HG02852 (cell line): ENCODE measurements around the gene ABCB8.
A peak's percentile ranks its signal among the peaks of the same experiment; 100 is the strongest.
"Not testable (repeated sequence)": the region's sequence is repeated elsewhere in the genome, so short reads cannot be mapped to it uniquely, and the experiment has no call there.

Source experiments
- ATAC-seq: cut with Tn5 transposase; IDR thresholded peaks from one replicate; pipeline ENCODE4 v1.9.1; 2021; ENCODE audit warnings: mild to moderate bottlenecking, moderate library complexity; ENCODE audit not compliant: unreplicated experiment

Gene ABCB8

DNA sequence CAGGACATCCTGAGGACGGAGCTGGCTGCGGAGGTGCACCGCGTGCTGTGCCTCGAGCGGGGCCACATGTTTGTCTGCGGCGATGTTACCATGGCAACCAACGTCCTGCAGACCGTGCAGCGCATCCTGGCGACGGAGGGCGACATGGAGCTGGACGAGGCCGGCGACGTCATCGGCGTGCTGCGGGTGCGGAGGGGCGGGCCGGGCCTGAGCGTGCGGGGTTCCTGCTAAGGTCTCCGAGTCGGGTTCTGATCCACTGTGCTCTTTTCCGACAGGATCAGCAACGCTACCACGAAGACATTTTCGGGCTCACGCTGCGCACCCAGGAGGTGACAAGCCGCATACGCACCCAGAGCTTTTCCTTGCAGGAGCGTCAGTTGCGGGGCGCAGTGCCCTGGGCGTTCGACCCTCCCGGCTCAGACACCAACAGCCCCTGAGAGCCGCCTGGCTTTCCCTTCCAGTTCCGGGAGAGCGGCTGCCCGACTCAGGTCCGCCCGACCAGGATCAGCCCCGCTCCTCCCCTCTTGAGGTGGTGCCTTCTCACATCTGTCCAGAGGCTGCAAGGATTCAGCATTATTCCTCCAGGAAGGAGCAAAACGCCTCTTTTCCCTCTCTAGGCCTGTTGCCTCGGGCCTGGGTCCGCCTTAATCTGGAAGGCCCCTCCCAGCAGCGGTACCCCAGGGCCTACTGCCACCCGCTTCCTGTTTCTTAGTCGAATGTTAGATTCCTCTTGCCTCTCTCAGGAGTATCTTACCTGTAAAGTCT is 14.3 kb upstream of the ABCB8 start:
- ATAC-seq, result peak; percentile 51

DNA sequence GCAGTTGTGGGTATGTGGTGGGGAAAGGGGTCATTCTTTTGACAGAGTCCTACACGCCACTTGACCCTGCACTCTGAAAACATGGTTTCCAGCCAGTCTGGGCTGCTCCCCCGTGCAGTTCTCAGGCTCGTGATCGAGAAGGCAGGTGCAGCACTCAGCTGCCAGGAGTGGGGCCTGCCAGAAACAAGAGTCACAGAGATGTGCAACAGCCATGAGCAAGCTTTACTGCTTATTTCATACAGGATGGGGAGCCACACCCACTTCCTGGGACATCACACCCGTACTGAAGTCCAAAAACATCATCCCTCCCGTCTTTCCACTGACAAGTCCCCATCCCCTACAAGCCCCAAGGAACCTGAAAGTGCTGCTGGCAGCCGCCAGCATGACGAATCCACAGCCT is 13.3 kb upstream of the ABCB8 start:
- ATAC-seq, result no peak

DNA sequence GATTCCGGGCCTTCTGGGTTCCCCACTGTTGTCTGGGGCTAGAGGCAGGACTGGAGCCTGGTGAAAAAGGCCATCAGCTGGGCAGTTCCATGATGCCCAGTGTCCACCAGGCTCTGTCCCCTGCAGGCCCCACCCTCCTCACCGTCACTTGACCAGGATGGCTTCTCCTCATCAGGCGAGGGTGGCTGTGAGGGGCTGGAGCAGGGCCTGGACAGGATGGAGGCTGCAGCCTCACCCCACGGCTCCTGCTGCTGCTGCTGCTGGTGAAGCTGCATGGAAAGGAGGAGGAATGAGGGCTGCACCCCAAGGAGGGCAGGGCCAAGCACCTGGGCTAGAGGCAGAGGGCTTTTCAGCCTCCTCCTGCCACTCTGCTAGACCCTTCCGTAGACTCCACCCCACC is 12.3 kb upstream of the ABCB8 start:
- ATAC-seq, result no peak

DNA sequence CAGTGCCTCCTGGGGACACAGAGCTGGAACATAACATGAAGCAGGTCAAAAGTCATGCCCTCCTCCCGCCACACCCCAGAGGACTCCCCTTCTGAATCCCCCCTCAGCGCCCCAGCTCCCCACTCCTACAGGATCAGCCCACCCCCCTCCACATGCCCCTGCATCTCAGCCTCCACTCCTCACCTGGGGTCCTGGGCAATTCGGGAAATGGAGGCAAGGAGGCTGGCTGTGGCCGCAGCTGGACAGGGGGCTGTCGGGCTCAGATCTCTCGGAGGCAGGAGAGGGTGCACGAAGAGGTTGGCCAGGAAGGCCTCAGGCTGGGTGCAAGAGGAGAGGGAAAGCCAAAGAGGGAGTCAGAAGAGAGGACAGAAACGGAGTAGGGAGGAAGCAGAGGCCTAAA is 11.7 kb upstream of the ABCB8 start:
- ATAC-seq, result no peak

DNA sequence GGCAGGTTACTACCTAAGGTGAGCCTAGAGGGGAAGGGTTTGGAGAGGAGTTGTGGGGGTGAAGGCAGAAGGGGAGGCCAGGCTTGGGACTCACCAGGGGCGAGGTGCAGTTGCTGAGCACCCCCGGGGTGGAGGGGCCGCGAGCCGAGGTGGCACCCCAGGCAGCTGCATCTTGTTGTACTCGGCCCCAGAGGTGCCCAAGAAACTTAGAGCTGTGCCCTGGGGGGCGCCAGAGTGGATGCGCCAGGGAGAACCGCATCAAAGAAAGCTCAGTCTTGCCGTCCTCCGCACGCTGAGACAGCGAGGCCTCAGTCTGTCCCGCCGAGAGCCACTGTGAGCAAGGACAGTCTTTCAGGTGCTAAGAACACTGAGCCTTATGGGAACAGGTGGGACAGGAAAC is 11.3 kb upstream of the ABCB8 start:
- ATAC-seq, result no peak

DNA sequence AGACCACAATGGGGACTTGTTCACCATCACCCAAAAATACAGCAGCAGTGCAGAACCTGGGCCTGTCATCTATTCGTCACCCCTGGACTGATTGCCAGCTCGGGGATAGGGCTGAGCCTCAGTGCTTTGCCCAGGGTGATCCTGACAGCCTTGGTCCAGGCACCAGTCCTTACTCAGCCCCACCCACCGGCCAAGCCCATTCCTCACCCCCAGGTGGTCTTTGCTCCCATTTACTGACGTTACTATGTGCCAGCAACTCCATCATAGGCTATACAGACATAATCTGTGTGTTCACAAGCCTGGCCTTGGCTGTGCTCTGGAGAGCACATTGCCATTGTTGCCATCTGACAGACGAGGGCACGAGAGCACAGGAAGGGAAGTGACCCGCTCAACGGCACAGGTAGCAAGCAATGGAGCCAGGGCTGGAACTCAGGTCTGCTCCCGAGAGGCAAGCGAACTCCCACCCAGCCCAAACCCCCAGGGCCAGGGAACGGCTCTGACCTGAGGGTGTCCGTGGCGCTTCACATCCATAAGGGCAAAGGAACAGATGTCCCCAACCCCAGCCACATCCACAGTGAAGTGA is 10.8 kb upstream of the ABCB8 start:
- no peak for ATAC-seq

DNA sequence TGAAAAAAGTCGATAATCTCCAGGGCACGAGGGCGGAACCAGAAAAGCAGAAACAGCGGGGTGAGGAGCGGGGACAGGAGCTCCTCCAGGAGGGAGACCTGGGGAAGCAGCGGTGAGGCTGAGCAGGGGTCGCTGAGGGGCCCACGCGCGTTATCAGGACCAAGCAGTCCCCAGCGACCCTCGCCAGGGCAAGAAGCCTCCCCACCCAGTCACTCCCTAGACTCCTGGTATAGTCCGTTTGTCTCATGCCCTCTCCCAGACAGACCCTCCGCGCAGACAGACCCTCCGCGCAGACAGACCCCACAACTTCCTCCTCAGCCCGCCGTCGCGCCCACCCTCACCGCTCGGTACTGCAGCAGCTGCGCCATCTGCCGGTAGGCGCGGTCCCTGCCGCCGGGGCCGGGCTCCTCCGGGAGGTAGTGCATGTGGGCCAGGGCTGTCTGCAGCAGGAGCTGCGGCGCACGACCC is 10.3 kb upstream of the ABCB8 start:
- ATAC-seq, result peak; percentile 58

DNA sequence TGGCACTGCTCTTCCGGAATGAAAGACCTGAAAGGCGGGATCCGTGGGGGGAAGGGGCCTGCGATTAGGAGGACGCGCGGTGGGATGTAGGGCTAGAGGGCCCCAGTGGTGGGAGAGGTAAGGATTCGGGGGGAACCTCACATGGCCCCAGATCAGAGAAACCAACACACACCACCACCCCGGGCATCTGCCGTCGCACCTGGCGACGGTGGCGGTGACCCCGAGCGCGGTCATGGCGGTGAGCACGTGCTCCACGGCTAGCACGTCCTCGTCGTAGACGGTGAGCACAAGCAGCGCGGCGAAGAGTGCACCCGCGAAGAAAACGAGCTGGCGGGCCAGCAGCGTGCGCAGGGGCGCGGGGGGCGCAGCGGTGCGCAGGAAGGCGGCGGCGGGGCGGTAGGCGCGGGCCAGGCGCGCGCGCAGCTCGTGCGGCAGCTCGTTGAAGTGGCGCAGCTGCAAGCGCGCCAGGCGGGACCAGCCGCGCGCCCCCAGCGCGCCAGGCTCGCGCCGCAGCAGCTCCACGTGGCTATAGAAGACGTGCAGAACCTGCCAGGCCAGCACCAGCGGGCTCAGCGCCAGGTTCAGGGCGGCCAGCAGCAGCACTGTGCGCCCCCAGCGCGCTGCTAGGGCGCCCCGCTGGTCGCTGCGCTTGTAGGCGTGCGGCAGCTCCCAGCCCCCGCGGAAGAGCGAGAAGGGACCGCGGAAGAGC is 9.7 kb upstream of the ABCB8 start:
- ATAC-seq, result peak; percentile 10

DNA sequence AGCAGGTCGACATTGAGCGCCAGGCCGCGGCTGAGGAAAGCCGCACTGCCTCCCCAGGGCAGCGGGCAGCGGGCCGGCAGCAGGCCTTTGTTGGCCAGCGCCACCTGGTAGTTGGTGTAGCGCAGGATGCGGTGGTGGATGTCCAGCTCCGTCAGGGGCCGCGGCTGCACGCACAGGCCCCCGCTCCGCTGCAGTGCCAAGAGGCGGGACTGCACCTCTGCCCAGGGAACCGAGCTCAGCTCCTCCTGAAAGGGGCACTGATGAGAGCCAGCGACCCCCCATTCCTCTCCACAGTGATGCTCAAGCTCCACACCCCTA is 9.2 kb upstream of the ABCB8 start:
- no peak for ATAC-seq

DNA sequence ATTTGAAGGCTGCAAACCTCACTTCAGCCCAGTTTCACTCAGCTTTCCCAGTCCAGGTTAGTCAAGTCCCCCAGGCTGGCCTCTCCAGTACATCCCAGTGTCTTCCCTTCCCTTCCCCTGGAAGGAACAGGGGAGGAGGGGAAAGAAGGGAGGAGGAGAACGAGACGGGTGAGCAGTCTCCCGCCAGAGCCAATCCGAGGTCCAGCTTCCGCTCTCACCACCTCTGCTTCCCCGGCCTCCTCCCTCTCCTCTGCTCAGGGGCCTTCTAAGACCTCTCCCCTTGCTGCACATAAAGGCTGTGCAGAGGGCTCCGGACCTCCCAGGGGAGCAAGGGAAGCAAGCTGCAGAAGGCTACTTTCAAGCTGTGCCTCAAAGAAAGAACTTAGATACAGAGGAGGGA is 8.0 kb upstream of the ABCB8 start:
- ATAC-seq, result no peak

DNA sequence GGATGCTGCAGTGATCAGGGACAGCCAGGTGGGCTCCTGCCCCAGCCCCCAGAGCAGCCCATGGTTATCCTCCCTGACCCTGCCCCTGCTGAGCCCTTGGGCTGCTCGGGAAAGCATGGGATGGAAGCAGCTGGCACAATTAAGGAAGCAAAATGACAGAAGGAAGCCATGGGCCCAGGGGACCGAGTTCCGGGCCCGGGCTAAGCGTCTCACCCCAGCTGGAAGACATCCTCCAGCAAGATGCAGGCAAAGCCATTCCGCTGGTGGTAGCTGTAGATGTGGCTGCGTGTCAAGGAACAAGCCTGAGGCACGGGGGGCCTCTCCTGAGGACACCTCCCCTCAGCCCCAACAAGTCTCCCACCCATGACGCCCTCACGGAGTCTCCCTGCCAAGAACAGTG is 5.0 kb upstream of the ABCB8 start:
- ATAC-seq, result no peak

DNA sequence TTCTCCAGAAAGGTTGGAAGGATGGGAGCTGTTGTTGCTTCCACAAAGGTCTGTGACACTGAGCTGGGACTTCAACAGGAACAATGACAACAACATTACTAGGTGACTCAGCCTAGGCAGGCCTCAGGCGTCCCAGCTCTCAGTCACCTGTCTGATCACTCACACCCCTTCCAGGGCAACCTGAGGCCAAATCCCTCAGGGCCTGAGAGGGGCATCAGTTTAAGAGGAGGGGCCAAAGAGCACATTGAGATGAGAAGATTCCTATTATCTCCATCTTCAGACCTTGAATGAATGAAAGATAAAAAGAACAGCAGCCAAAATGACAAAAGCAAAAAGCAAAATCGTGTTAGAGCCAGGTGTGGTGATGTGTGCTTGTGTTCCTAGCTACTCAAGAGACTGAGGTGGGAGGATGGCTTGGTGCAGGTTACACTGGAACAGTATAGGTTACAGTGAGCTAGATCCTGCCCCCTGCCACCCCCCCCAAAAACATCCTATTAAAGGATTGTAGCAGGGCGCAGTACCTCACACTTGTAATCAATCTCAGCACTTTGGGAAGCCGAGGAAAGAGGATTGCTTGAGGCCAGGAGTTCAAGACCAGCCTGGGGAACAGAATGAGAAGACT is 3.7 kb upstream of the ABCB8 start, which contains the start of gene ATG9B:
Gene ATG9B, minus strand, starts transcription at position 60 of the 622 bp plus-strand sequence. CDS start 71 bp downstream, outside the sequence.
- ATAC-seq, result no peak

DNA sequence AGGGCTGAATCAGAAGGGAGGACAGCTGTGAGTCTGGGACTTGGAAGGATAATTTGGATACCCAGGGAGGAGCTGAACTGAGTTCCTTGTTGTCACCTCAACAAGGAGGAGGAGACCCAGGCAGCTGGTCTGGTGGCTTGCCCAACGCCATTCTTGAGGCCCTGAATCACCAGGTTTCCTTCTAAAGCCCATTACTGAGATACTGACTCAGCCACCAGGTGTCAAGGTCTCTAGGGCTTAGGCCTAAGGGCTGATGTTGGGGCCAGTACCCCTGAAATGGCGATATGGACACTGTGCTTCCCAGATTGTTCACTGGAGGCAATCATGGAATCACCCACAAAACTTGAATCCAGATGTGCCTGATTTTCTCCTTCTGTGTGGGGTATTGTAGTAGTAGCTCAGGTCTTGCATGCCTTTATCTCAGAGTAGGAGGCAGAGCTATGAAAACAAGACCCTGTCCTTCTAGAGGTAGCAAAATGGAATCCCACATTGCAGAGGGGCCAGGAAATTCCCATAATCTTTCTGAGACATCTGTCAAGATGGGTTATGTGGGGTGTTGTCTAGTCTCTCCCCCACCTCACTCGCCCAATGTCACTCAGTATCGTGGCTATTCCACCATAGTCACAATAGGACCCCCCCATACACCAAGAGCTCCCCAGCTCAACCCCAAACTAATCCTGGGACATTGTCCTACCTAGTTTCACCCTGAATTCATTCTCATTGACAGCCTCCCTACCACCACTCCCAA is 2.2 kb upstream of the ABCB8 start:
- ATAC-seq, result no peak

DNA sequence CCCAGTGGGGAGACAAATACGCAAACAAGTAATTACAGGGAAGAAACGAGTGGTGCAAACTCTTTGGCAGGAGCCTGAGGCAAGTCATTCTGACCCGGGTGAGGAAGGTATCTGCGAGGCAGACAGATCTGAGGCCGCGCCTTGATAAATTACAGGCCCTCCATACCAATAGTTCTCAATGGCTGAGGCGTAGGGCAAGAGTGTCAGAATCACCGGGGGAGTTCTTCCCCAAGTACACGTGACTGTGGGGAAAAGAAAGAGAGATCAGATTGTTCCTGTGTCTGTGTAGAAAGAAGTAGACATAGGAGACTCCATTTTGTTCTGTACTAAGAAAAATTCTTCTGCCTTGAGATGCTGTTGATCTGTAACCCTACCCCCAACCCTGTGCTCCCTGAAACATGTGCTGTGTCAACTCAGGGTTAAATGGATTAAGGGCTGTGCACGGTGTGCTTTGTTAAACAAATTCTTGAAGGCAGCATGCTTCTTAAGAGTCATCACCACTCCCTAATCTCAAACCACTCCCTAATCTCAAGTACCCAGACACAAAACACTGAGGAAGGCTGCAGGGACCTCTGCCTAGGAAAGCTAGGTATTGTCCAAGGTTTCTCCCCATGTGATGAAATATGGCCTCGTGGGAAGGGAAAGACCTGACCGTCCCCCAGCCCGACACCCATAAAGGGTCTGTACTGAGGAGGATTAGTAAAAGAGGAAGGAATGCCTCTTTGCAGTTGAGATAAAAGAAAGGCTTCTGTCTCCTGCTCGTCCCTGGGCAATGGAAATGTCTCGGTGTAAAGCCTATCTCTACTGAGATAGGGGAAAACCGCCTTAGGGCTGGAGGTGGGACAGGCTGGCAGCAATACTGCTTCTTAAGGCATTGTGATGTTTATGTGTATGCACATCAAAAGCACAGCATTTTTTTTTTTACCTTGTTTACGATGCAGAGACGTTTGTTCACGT is 1.2 kb upstream of the ABCB8 start:
- ATAC-seq, result not testable (repeated sequence)

DNA sequence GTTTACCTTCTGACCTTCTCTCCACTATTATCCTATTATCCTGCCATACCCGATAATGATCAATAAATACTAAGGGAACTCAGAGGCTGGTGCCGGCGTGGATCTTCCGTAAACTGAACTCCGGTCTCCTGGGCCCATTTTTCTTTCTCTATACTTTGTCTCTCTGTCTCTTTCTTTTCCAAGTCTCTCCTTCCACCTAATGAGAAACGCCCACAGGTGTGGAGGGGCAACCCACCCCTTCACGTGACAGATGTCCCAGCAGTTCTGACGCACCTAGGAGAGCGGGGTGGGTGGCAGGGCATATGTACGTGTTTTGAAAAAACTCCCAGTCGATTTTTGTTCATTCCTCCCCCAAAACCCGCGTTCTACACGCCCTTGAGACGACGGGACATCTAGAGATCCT is 521 bp upstream of the ABCB8 start:
- not testable (repeated sequence) for ATAC-seq

DNA sequence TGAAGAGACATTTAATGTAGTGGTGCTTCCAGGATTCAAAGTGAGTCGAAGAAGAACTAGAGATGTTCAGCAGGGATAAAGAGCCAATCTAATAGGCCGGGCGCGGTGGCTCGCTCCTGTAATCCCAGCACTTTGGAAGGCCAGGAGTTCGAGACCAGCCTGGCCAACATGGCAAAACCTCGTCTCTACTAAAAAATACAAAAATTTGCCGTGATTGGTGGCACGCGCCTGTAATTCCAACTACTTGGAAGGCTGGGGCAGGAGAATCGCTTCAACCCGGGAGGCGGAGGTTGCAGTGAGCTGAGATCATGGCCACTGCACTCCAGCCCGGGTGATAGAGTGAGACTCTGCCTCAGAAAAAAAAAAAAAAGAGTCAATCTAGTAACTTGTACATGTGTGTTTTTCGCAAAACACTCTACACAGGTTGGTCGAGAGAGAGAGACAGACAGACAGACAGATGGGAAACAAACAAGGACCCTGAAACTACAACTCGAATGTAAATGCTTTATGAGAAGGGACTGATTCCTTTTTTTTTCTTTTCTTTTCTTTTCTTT is 775 bp downstream of the ABCB8 start:
- ATAC-seq, result no peak

DNA sequence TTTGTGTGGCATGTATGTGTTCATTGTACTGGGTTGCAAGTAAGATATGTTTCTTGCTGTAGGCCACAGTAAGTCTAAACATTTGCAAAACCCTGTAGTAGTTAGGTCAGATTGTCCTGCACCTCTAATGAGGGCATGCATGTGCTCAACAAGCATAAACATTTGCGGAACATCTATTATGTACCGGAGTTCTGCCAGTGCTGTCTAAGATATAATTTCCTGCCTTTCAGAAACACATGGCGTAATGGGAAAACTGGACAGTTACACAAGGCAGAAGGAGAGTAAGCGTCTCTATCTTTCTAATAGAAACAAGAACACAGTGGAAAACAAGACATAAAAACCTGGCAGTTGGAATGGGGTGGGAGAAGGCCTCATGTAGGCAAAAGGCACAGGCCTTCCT is 2.8 kb downstream of the ABCB8 start:
- ATAC-seq, result no peak

DNA sequence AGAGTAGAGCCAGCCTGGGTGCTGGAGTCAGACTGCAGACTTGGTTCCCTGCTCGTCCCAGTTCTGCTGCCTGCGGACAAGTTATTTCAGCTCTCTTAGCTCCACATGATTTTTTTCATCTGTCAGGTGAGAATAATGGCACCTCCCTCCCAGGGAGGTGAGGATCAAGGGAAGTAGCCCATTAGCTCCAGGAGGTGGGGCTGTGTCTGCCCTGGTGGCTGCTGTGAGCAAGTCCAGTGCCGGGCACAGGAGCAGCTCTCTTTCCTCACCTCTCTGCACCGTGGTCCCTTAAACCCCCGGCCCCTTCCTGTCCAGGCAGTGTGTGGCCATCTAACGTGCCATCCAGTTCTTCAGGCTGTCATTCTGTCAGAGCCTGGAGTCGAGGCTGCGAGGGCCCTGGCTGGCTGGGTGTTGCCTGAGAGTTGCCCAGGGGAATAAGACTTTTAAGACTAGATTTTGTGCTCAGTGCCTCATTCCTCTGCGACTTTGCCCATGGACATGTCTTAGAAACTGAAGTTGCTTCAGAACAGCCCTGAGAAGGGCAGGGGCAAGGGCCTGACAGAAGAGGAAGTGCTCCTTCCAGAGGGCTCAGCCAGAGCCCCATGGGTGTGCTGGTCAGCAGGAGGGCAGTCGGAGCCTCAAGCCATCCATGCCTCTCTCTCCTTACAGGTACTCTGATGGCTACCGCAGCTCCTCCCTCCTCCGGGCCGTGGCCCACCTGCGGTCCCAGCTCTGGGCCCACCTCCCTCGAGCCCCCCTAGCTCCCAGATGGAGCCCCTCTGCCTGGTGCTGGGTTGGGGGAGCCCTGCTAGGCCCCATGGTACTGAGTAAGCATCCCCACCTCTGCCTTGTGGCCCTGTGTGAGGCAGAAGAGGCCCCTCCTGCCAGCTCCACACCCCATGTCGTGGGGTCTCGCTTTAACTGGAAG is 5.0 kb downstream of the ABCB8 start:
- ATAC-seq, result no peak
